IMR-90 (cell line): ENCODE data around the gene PDE8B. TPM values are rescaled to one million over a fixed set of nuclear protein-coding genes. Genes with fewer than 3 reads are reported as not detected.

Source experiments
- ATAC-seq: fragments of 200-7000 bp; cut with Tn5 transposase; 2 replicates; pipeline ENCODE4 v1.9.1; 2020; ENCODE audit warnings: low read depth, mild to moderate bottlenecking, moderate library complexity
- BruUV-seq: library from RNA; stranded (reverse); fragments of 400-500 nt; replicated peaks from 2 replicates; lab custom pipeline; 2021; lab: Mats Ljungman, UMichigan
- CTCF ChIA-PET: fragments of 300-600 bp; formaldehyde crosslinking; extraction: SDS; loops from one replicate; lab custom pipeline; 2021; ENCODE audit warnings: antibody characterized with exemption; lab: Yijun Ruan, JAX
- POLR2A ChIA-PET: fragments of 300-600 bp; sonication (Branson Sonifier 250); formaldehyde crosslinking; loops from one replicate; lab custom pipeline; 2022; ENCODE audit warnings: antibody characterized with exemption; ENCODE audit not compliant: unreplicated experiment; lab: Charles Lee
- DNase-seq: peaks from one replicate; pipeline ENCODE4 v3.0.0; 2013
- H2AFZ ChIP-seq: replicated peaks from 2 replicates; pipeline ENCODE3; 2013; ENCODE audit warnings: low read length, mild to moderate bottlenecking; ENCODE audit not compliant: poor library complexity
- H2AK5ac ChIP-seq: 2 replicates; pipeline ENCODE4 v1.6.1; 2013; ENCODE audit warnings: low read depth, low read length, inconsistent platforms
- H2AK9ac ChIP-seq: replicated peaks from 2 replicates; pipeline ENCODE3; 2013; ENCODE audit warnings: mild to moderate bottlenecking, low read depth, low read length, moderate library complexity; ENCODE audit not compliant: poor library complexity
- H2BK120ac ChIP-seq: 2 replicates; pipeline ENCODE4 v1.6.1; 2013; ENCODE audit warnings: low read depth, low read length, inconsistent platforms
- H2BK15ac ChIP-seq: 3 replicates; pipeline ENCODE4 v1.6.1; 2013; ENCODE audit warnings: low read depth, low read length, inconsistent platforms
- H2BK20ac ChIP-seq: 2 replicates; pipeline ENCODE4 v1.6.1; 2013; ENCODE audit warnings: low read depth, mild to moderate bottlenecking, inconsistent platforms, low read length, moderate library complexity
- H2BK5ac ChIP-seq: 2 replicates; pipeline ENCODE4 v1.6.1; 2013; ENCODE audit warnings: mild to moderate bottlenecking, low read depth, low read length, inconsistent platforms; ENCODE audit not compliant: poor library complexity, severe bottlenecking
- H3K14ac ChIP-seq: replicated peaks from 2 replicates; pipeline ENCODE4 v1.6.1; 2013; ENCODE audit warnings: low read depth, low read length, inconsistent platforms
- H3K18ac ChIP-seq: 2 replicates; pipeline ENCODE4 v1.6.1; 2013; ENCODE audit warnings: low read depth, low read length, control low read depth
- H3K23ac ChIP-seq: 2 replicates; pipeline ENCODE4 v1.6.1; 2013; ENCODE audit warnings: low read depth, low read length, inconsistent platforms
- H3K27ac ChIP-seq: 2 replicates; pipeline ENCODE4 v1.5.1; 2013; ENCODE audit warnings: mild to moderate bottlenecking, control low read depth, low read length; ENCODE audit not compliant: insufficient read depth
- H3K27me3 ChIP-seq: 2 replicates; pipeline ENCODE4 v1.6.1; 2013; ENCODE audit warnings: low read length; ENCODE audit not compliant: control insufficient read depth, insufficient read depth
- H3K36me3 ChIP-seq: 2 replicates; pipeline ENCODE4 v1.6.1; 2013; ENCODE audit warnings: low read length, mixed read lengths; ENCODE audit not compliant: control insufficient read depth, insufficient read depth
- H3K4ac ChIP-seq: 2 replicates; pipeline ENCODE4 v1.6.1; 2013; ENCODE audit warnings: low read depth, low read length, inconsistent platforms
- H3K4me1 ChIP-seq: 2 replicates; pipeline ENCODE4 v1.6.1; 2013; ENCODE audit warnings: low read length, mixed read lengths; ENCODE audit not compliant: control insufficient read depth, insufficient read depth
- H3K4me2 ChIP-seq: 2 replicates; pipeline ENCODE4 v1.6.1; 2013; ENCODE audit warnings: low read depth, mild to moderate bottlenecking, control low read depth, low read length, moderate library complexity
- H3K4me3 ChIP-seq: 2 replicates; pipeline ENCODE4 v1.5.1; 2013; ENCODE audit warnings: low read depth, mild to moderate bottlenecking, control low read depth, low read length, moderate library complexity; ENCODE audit not compliant: insufficient read depth
- H3K56ac ChIP-seq: 2 replicates; pipeline ENCODE4 v1.6.1; 2013; ENCODE audit warnings: low read length, inconsistent platforms; ENCODE audit not compliant: insufficient read depth; ENCODE audit errors: extremely low read depth
- H3K79me1 ChIP-seq, 2 experiments: 2 replicates each; pipeline ENCODE4 v1.6.1; 2013; ENCODE audit warnings: low read length in 2 of 2, inconsistent platforms in 1 of 2, low read depth in 1 of 2
- H3K9ac ChIP-seq: 2 replicates; pipeline ENCODE4 v1.6.1; 2013; ENCODE audit warnings: low read depth, low read length, control low read depth
- H3K9me1 ChIP-seq: 2 replicates; pipeline ENCODE4 v1.6.1; 2013; ENCODE audit warnings: low read length, inconsistent platforms; ENCODE audit not compliant: insufficient read depth
- H3K9me3 ChIP-seq: 2 replicates; pipeline ENCODE4 v1.6.1; 2013; ENCODE audit warnings: low read length; ENCODE audit not compliant: control insufficient read depth, insufficient read depth
- H4K20me1 ChIP-seq: 2 replicates; pipeline ENCODE4 v1.6.1; 2013; ENCODE audit warnings: low read length, inconsistent platforms; ENCODE audit not compliant: insufficient read depth
- H4K5ac ChIP-seq: 2 replicates; pipeline ENCODE4 v1.6.1; 2013; ENCODE audit warnings: mild to moderate bottlenecking, low read depth, low read length, control low read depth
- H4K8ac ChIP-seq, 2 experiments: 2 replicates each; pipeline ENCODE4 v1.6.1; 2013; ENCODE audit warnings: low read depth in 2 of 2, low read length in 2 of 2, control low read depth in 1 of 2, inconsistent platforms in 1 of 2
- H4K91ac ChIP-seq: 2 replicates; pipeline ENCODE4 v1.6.1; 2013; ENCODE audit warnings: low read depth, low read length, inconsistent platforms; ENCODE audit not compliant: insufficient read depth
- CHD1 ChIP-seq: IDR thresholded peaks from 2 replicates; pipeline ENCODE4 v1.6.1; 2012; ENCODE audit warnings: low read depth, low read length, improper control_type of control experiment
- NFE2L2 ChIP-seq: fragments of 150-350 bp; IDR thresholded peaks from 2 replicates; pipeline ENCODE4 v1.6.1; 2016; ENCODE audit warnings: low read depth, mild to moderate bottlenecking, low read length
- RAD21 ChIP-seq: IDR thresholded peaks from 2 replicates; pipeline ENCODE4 v1.6.1; 2012; ENCODE audit warnings: low read length, improper control_type of control experiment
- RFX5 ChIP-seq: IDR thresholded peaks from 2 replicates; pipeline ENCODE4 v1.8.0; 2012; ENCODE audit warnings: low read depth, mild to moderate bottlenecking, low read length, moderate library complexity
- WGBS, 2 experiments: methylation state at CpG; one replicate each; pipeline versions ENCODE4 v1.1.5 to v1.1.7; 2013; ENCODE audit warnings: missing lambda C conversion rate in 2 of 2; ENCODE audit not compliant: insufficient read length in 1 of 2; ENCODE audit errors: extremely low coverage in 2 of 2; 5-methylcytosine and 5-hydroxymethylcytosine counted together
- dilution Hi-C: fragments of 300-500 bp; cut with HindIII; formaldehyde crosslinking; loops from one replicate; pipeline ENCODE4 v1.14.3; 2018; ENCODE audit warnings: low sequenced_read_pairs; ENCODE audit not compliant: unreplicated experiment
- in situ Hi-C: fragments of 300-500 bp; cut with MboI; formaldehyde crosslinking; loops from 3 replicates; pipeline ENCODE4 v1.14.3; 2019; ENCODE audit warnings: low sequenced_read_pairs, inconsistent platforms, mixed read lengths
- intact Hi-C: fragments of 100-400 bp; cut with micrococcal nuclease; formaldehyde crosslinking; loops from 2 replicates; pipeline ENCODE4 v1.10.0; 2022
- polyA plus RNA-seq, 3 experiments: library from polyadenylated mRNA; depleted of rRNA; stranded (reverse); fragments of >200 nt; gene quantifications; 2 replicates each; pipeline ENCODE4 v1.2.3, GENCODE V29; 2012; ENCODE audit warnings: low replicate concordance in 1 of 3
- total RNA-seq: library from RNA; depleted of rRNA; stranded (reverse); fragments of >200 nt; gene quantifications from 2 replicates; pipeline ENCODE4 v1.2.3, GENCODE V29; 2012
- TF ChIP-seq, protein P1 (sequence below): fragments of 150-350 bp; IDR thresholded peaks from 2 replicates; pipeline ENCODE4 v1.6.1; 2017; ENCODE audit warnings: mild to moderate bottlenecking, antibody characterized with exemption, low read length, low read depth

Gene PDE8B
- total and polyA plus RNA-seq, 2 of the 4 experiments (the other 2 are of a cell fraction): under 0.01 to 0.03 TPM

DNA sequence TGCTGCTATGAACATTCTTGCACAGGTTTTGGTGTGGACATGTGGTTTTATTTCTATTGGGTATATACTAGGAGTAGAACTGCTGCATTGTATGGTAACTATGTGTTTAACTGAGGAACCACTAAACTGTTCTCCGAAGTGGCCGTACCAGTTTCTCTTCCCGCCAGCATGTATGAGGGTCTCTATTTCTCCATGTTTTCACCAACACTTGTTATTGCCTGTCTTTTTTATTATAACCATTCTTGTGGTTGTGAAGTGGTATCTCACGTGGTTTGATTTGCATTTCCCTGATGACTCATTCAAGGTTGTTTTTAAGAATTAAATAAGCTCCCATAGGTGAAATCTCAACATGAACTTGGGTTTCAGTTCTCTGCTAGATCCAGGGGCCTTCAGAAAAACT, 19.4 kb downstream of the PDE8B start:
- Histone ChIP-seq H3K36me3 (no peaks in the 10 kb centered on the region), H3K23ac (no peak overlapping the region), H2BK20ac (no peak overlapping the region), H3K79me1 (no peaks in the 10 kb centered on the region), H3K18ac (no peak overlapping the region), H4K8ac (no peak overlapping the region), H3K9me3 (no peaks in the 10 kb centered on the region), H3K56ac (no peak overlapping the region), H2AK9ac (no peak overlapping the region), H4K5ac (no peak overlapping the region), H2AFZ (no peak overlapping the region), H3K4me2 (no peak overlapping the region), H3K4me1 (no peaks in the 10 kb centered on the region; the same call in 1 of the 2 replicates), H4K91ac (no peak overlapping the region), H3K9ac (no peak overlapping the region), H3K14ac (no peak overlapping the region), H2AK5ac (no peak overlapping the region), H3K9me1 (0 out of 2 replicates have a peak, but pooled peaks cover 3% of the 10 kb centered on the region), H3K27me3 (peaks cover 23% of the 10 kb centered on the region), H3K4ac (no peak overlapping the region), H2BK120ac (no peak overlapping the region), H2BK5ac (no peak overlapping the region), H2BK15ac (no peak overlapping the region), H3K27ac (no peak overlapping the region), H3K4me3 (no peak overlapping the region), H4K20me1 (no peaks in the 10 kb centered on the region)
- in situ Hi-C loops (loop anchor here (25.0 kb wide), 1 partner anchor 343 kb away; no protein-coding TSS in a partner anchor), intact Hi-C loops (loop anchor here (5.0 to 10.0 kb wide), 2 partner anchors 262 to 365 kb away; partner anchors contain the start of gene WDR41), dilution Hi-C loops (no loop called here)
- ChIA-PET CTCF (no interaction called here), POLR2A (no interaction called here)
- WGBS, 2 experiments: no CpG with 5 or more reads among the region's 4 CpGs
- BruUV-seq: no TSS peak
- DNase-seq (no peak), ATAC-seq (no peak)
- TF ChIP-seq RAD21 (no peak), NFE2L2 (no peak), RFX5 (no peak), CHD1 (no peak)
- TF ChIP-seq, protein P1, sequence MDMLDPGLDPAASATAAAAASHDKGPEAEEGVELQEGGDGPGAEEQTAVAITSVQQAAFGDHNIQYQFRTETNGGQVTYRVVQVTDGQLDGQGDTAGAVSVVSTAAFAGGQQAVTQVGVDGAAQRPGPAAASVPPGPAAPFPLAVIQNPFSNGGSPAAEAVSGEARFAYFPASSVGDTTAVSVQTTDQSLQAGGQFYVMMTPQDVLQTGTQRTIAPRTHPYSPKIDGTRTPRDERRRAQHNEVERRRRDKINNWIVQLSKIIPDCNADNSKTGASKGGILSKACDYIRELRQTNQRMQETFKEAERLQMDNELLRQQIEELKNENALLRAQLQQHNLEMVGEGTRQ: no peak
